ENCODE data around the gene LRRK1. TPM values are rescaled to one million over a fixed set of nuclear protein-coding genes. Genes with fewer than 3 reads are reported as not detected.
A peak's percentile ranks its signal among the peaks of the same experiment; 100 is the strongest.

LRRK1 gene
- total and polyA plus RNA-seq, 2 experiments from 2014 or later, result 2.6 to 4.5 TPM

DNA sequence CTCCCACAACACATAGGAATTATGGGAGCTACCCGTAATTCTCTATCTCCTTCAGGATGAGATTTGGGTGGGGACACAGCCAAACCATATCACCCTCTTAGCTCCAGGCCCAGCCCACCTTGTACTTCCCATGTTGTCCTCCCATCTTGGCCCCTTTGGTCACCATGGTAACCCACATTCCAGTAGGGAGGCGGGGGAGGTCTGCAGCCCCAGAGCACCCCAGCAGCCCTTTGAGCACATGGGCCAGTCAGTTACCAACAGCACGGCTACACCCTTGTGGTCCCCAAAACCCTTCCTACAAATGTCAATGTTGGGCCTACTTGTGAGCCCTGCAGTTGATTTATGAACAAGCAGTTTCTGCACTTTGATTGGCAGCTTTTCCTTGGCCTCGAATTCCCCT is 84.5 kb downstream of the LRRK1 start:
- peaks cover 20% of the 10 kb centered on the region; the same call in 2 of the 3 replicates for H3K36me3 Mint-ChIP-seq (ENCODE audit: low read depth)
- H3K27me3 Mint-ChIP-seq (ENCODE audit: insufficient read depth, low read depth, poor library complexity), result peaks cover 19% of the 10 kb centered on the region
- Histone ChIP-seq H3K79me2 (replicated peaks; ENCODE audit: insufficient read depth) (no peaks in the 10 kb centered on the region), H4K20me1 (replicated peaks; ENCODE audit: insufficient read depth) (no peaks in the 10 kb centered on the region), H3K4me2 (no peak overlapping the region), H3K36me3 (ENCODE audit: insufficient read depth) (no peaks in the 10 kb centered on the region), H3K4me1 (ENCODE audit: insufficient read depth) (peaks cover 20% of the 10 kb centered on the region), H2AFZ (no peak overlapping the region), H3K4me3 (no peak overlapping the region), H3F3A (replicated peaks; ENCODE audit: low read depth) (peaks cover 6% of the 10 kb centered on the region; the same call in 1 of the 2 replicates), H3K27me3 (ENCODE audit: insufficient read depth) (peaks cover 6% of the 10 kb centered on the region), H3K27ac (ENCODE audit: low read depth) (no peak overlapping the region), H3K9me2 (ENCODE audit: insufficient read depth) (peaks cover 8% of the 10 kb centered on the region; the same call in 1 of the 2 replicates)
- peaks cover 29% of the 10 kb centered on the region for H3K9me3 Mint-ChIP-seq
- ATAC-seq, result no peak
- TF ChIP-seq EZH2 (IDR thresholded peaks at IDR 0.05; ENCODE audit: low read depth, unreplicated experiment) (no peak), STAT1 (IDR thresholded peaks at IDR 0.05; ENCODE audit: unreplicated experiment) (no peak), NANOG (IDR thresholded peaks at IDR 0.05; ENCODE audit: borderline replicate concordance) (no peak), EZH2phosphoT487 (IDR thresholded peaks at IDR 0.05; ENCODE audit: unreplicated experiment) (no peak)
- H3K27ac Mint-ChIP-seq, result no peak overlapping the region
- peak; percentile 29 for DNase-seq (ENCODE audit: low spot score)
- no peak overlapping the region for H3K4me3 Mint-ChIP-seq
- H3K4me1 Mint-ChIP-seq, result peaks cover 34% of the 10 kb centered on the region

DNA sequence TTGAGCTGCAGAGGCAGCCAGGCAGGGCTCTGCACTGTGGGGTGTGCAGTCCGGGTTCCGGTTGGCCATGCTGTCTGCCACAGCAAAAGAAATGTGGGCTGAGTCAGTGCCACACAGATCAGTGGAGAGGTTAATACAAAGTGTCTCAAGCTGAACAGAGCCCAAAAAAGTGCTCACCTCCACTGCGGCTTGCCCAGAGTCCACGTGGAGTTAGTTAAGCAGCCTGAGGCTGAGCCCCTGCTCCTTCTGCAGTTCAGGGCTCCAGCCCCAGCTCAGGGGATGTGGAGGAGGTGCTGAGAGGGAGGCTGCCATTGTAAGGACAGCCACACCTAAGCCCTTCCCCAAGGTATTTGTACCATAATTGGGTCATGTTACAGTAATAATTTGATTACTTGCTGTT is 85.3 kb downstream of the LRRK1 start:
- H2AFZ ChIP-seq, result no peak overlapping the region
- H3K4me1 ChIP-seq (ENCODE audit: insufficient read depth), result peaks cover 25% of the 10 kb centered on the region
- DNase-seq (ENCODE audit: low spot score) (no peak), ATAC-seq (no peak)
- Mint-ChIP-seq H3K4me3 (no peak overlapping the region), H3K36me3 (ENCODE audit: low read depth) (peaks cover 20% of the 10 kb centered on the region; the same call in 2 of the 3 replicates), H3K9me3 (peaks cover 29% of the 10 kb centered on the region), H3K27me3 (ENCODE audit: insufficient read depth, low read depth, poor library complexity) (peaks cover 23% of the 10 kb centered on the region), H3K27ac (no peak overlapping the region), H3K4me1 (peaks cover 35% of the 10 kb centered on the region)
- H3K4me2 ChIP-seq, result no peak overlapping the region
- H3K27ac ChIP-seq (ENCODE audit: low read depth), result no peak overlapping the region
- peaks cover 8% of the 10 kb centered on the region; the same call in 1 of the 2 replicates for H3K9me2 ChIP-seq (ENCODE audit: insufficient read depth)
- peaks cover 6% of the 10 kb centered on the region for H3K27me3 ChIP-seq (ENCODE audit: insufficient read depth)
- peaks cover 6% of the 10 kb centered on the region; the same call in 1 of the 2 replicates for H3F3A ChIP-seq (replicated peaks; ENCODE audit: low read depth)
- H3K79me2 ChIP-seq (replicated peaks; ENCODE audit: insufficient read depth), result no peaks in the 10 kb centered on the region
- H4K20me1 ChIP-seq (replicated peaks; ENCODE audit: insufficient read depth), result no peaks in the 10 kb centered on the region
- H3K36me3 ChIP-seq (ENCODE audit: insufficient read depth), result no peaks in the 10 kb centered on the region
- H3K4me3 ChIP-seq, result no peak overlapping the region
- no peak for TF ChIP-seq CREB1 (CRISPR knock-in tag; IDR thresholded peaks at IDR 0.05; ENCODE audit: low read depth)
- TF ChIP-seq ZNF462 (CRISPR knock-in tag; IDR thresholded peaks at IDR 0.05), result no peak
- TF ChIP-seq REST (IDR thresholded peaks at IDR 0.05; ENCODE audit: unreplicated experiment), result no peak
- TF ChIP-seq ETS1 (IDR thresholded peaks at IDR 0.05), result no peak
- TF ChIP-seq NANOG (IDR thresholded peaks at IDR 0.05; ENCODE audit: borderline replicate concordance), result no peak
- no peak for TF ChIP-seq EZH2 (IDR thresholded peaks at IDR 0.05; ENCODE audit: low read depth, unreplicated experiment)
- no peak for TF ChIP-seq STAT1 (IDR thresholded peaks at IDR 0.05; ENCODE audit: unreplicated experiment)

Measured in GM23338 (cell line).